GM12891 (cell line): Measurements from ENCODE around the gene STAG3.

Source experiments
- POLR2A ChIP-seq: IDR thresholded peaks from 2 replicates; pipeline ENCODE4 v1.6.1; 2011; ENCODE audit warnings: low read depth, low read length, control low read depth
- POLR2AphosphoS5 ChIP-seq: IDR thresholded peaks from 2 replicates; pipeline ENCODE4 v1.6.1; 2011; ENCODE audit warnings: low read depth, low read length, control low read depth
- SPI1 ChIP-seq: IDR thresholded peaks from 2 replicates; pipeline ENCODE4 v1.6.1; 2011; ENCODE audit warnings: low read depth, low read length, control low read depth
- TAF1 ChIP-seq: IDR thresholded peaks from 2 replicates; pipeline ENCODE4 v1.6.1; 2011; ENCODE audit warnings: low read depth, low read length, control low read depth

DNA sequence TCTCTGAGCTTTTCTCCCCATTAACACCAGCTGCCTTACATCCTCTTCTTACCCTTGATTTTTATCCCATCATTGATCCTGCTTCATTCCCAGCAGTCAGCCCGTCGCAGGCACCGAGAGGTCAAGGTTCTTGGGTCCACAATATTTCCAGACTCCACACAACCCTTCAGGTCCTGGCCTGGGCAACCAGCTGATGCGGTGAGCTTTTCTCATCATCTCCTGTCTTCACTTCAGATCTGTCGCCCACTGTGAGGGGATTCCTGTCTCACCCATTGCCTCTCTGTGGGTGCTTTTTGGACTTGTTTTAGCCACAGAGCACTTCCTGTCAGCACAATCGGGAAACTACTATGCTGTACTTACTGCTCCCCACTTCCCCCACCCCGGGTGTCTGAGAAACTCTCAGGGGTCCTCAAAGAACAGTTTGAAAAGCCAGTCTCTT is 33.6 kb downstream of the STAG3 start:
- peak; percentile 80 for TF ChIP-seq SPI1
- peak; percentile 29; the same call in 1 of the 2 replicates for TF ChIP-seq POLR2A
- peak; percentile 46; the same call in 1 of the 2 replicates for TF ChIP-seq POLR2AphosphoS5
- no peak; the same call in 1 of the 2 replicates for TF ChIP-seq TAF1
